ENCODE results near the gene SPAG17. TPM values are rescaled to one million over a fixed set of nuclear protein-coding genes. Genes with fewer than 3 reads are reported as not detected.

Gene SPAG17
- polyA plus RNA-seq, 2 donors = 14.2 to 15.4 TPM

DNA sequence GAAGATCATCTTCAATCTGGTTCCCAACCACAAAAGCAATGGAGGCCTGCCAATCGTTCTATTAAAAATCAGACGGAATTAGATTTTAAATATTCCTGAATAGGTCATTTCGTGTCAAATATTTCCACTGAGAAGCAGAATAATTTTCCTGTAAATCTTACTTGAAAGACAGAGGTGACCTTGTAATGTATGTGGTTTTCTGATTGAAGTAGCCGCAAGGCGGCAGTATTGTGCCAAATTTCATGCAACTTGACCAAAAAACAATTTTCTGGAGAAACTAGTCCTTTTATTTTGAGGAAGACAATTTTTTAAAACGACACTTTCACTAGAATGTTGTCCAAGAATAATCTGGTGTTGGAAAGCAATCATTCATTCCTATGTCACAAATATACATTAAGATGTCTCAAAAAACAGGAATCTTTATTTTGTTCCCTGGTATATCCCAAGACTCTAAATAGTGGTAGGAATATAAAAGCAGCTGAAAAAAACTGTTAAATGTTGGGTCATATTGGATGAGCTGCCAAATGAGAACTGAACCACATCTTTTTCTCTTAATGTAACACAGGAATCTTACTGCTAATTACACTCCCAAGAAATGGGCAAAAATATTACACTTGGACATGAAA is 33.6 kb downstream of the SPAG17 start:
- no peaks in the 10 kb centered on the region for H3K36me3 ChIP-seq (ENCODE audit: control insufficient read depth in 2 of 2, insufficient read depth in 2 of 2, low read length in 1 of 2)
- 1 to 2% methylated on average over 6 of the region's 6 CpGs for WGBS, 2 donors

DNA sequence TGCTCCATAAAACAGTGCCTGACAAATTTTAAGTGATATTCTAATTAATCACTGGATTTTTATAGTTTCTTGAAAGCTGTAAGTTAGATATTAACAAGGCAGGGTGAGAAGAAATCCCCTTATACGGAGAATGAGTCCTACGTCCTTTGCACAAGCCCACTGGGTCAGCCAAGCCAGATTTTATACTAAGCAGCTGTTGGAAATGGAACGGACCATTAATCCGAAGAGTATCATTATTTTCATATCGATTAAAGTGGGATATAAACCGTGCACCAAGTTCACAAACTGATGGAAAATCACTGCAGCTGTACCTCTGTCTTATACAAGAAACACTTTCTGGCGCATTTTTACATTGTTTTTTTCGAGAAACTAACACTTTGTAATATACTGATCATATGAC is 35.2 kb downstream of the SPAG17 start:
- Histone ChIP-seq H3K27me3 (ENCODE audit: control insufficient read depth in 1 of 2, insufficient read depth in 2 of 2, low read length in 2 of 2) (no peaks in the 10 kb centered on the region), H3K4me1 (ENCODE audit: control insufficient read depth in 2 of 2, insufficient read depth in 2 of 2, low read length in 1 of 2) (no peaks in the 10 kb centered on the region), H3K27ac (ENCODE audit: low read depth in 2 of 2, low read length in 1 of 2) (no peak overlapping the region), H3K9me3 (ENCODE audit: control insufficient read depth in 2 of 2, insufficient read depth in 1 of 2, low read depth in 1 of 2, low read length in 1 of 2) (no peaks in the 10 kb centered on the region), H3K36me3 (ENCODE audit: control insufficient read depth in 2 of 2, insufficient read depth in 2 of 2, low read length in 1 of 2) (no peaks in the 10 kb centered on the region), H3K4me3 (ENCODE audit: low read depth in 1 of 2, low read length in 2 of 2) (no peak overlapping the region)
- 80% methylated on average over 8 of the region's 8 CpGs for WGBS, 2 donors

More for the DNA sequence above, 33.6 kb downstream of the SPAG17 start:
- H3K4me1 ChIP-seq (ENCODE audit: control insufficient read depth in 2 of 2, insufficient read depth in 2 of 2, low read length in 1 of 2) = no peaks in the 10 kb centered on the region
- no peaks in the 10 kb centered on the region for H3K9me3 ChIP-seq (ENCODE audit: control insufficient read depth in 2 of 2, insufficient read depth in 1 of 2, low read depth in 1 of 2, low read length in 1 of 2)
- no peaks in the 10 kb centered on the region for H3K27me3 ChIP-seq (ENCODE audit: control insufficient read depth in 1 of 2, insufficient read depth in 2 of 2, low read length in 2 of 2)
- no peak overlapping the region for H3K27ac ChIP-seq (ENCODE audit: low read depth in 2 of 2, low read length in 1 of 2)
- no peak overlapping the region for H3K4me3 ChIP-seq (ENCODE audit: low read depth in 1 of 2, low read length in 2 of 2)

DNA sequence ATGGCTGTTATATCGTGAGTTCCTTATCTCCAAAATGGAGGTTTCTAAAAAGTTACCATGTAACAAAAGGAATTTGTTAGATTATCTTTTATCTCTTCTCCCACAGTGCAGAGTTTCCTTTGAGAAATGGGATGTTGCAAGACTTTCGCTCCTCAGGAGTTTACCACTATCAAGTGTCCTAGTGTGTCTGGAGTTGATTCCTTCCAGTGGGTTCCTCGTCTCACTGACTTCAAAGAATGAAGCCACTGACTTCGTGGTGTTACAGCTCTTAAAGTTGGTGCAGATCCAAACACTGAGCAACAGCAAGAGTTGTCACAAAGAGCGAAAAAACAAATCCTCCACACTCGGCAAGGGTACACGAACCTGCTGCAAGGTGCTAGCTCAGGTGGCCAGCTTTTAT is 37.0 kb downstream of the SPAG17 start:
- WGBS, 2 donors = 70 to 82% methylated on average over 7 of the region's 7 CpGs

DNA sequence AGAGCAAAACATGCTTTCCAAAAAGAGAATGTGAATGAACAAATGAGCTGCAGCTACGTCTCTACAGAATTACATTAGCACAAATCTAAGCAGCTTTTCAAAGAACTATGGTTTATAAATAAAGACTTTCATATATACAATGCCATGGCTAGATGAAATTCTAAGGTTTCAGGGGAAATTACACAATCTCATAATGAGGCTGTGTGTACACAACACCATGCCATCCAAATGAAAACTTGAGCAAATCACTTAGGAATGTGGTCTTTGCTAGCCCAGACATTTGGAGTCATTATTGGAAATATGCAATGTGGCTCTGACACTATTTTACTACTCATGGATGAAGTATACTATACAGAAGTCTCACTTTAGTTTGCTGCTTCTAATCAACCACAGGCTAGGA is 37.5 kb downstream of the SPAG17 start:
- Histone ChIP-seq H3K27ac (ENCODE audit: low read depth in 2 of 2, low read length in 1 of 2) (no peak overlapping the region), H3K4me3 (ENCODE audit: low read depth in 1 of 2, low read length in 2 of 2) (no peak overlapping the region), H3K27me3 (ENCODE audit: control insufficient read depth in 1 of 2, insufficient read depth in 2 of 2, low read length in 2 of 2) (no peaks in the 10 kb centered on the region), H3K4me1 (ENCODE audit: control insufficient read depth in 2 of 2, insufficient read depth in 2 of 2, low read length in 1 of 2) (no peaks in the 10 kb centered on the region), H3K36me3 (ENCODE audit: control insufficient read depth in 2 of 2, insufficient read depth in 2 of 2, low read length in 1 of 2) (no peaks in the 10 kb centered on the region), H3K9me3 (ENCODE audit: control insufficient read depth in 2 of 2, insufficient read depth in 1 of 2, low read depth in 1 of 2, low read length in 1 of 2) (no peaks in the 10 kb centered on the region)
- 22 to 51% methylated on average over 1 of the region's 1 CpG for WGBS, 2 donors

More for the DNA sequence above, 37.0 kb downstream of the SPAG17 start:
- Histone ChIP-seq H3K27me3 (ENCODE audit: control insufficient read depth in 1 of 2, insufficient read depth in 2 of 2, low read length in 2 of 2) (no peaks in the 10 kb centered on the region), H3K9me3 (ENCODE audit: control insufficient read depth in 2 of 2, insufficient read depth in 1 of 2, low read depth in 1 of 2, low read length in 1 of 2) (no peaks in the 10 kb centered on the region), H3K27ac (ENCODE audit: low read depth in 2 of 2, low read length in 1 of 2) (no peak overlapping the region), H3K4me1 (ENCODE audit: control insufficient read depth in 2 of 2, insufficient read depth in 2 of 2, low read length in 1 of 2) (no peaks in the 10 kb centered on the region), H3K36me3 (ENCODE audit: control insufficient read depth in 2 of 2, insufficient read depth in 2 of 2, low read length in 1 of 2) (no peaks in the 10 kb centered on the region), H3K4me3 (ENCODE audit: low read depth in 1 of 2, low read length in 2 of 2) (no peak overlapping the region)

DNA sequence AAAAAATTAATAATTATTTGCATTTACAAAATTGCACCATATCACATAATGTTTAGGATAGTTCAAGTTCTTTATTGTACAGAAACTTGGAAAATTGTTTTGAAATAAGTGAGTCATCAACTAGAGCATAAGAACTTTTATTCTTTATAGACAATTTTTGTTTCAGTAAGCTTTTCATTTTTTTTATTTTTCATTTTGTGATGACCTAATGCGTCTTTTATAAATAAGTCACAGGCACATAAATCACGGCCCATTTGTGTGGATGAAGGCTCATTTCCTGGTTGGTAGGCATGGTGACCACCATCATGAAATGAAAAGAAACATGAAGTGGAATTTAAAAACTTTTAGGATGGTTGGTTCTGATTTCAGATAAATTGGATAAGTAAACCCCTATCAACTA is 39.3 kb downstream of the SPAG17 start:
- H3K36me3 ChIP-seq (ENCODE audit: control insufficient read depth in 2 of 2, insufficient read depth in 2 of 2, low read length in 1 of 2) = no peaks in the 10 kb centered on the region
- no peak overlapping the region for H3K27ac ChIP-seq (ENCODE audit: low read depth in 2 of 2, low read length in 1 of 2)
- H3K4me1 ChIP-seq (ENCODE audit: control insufficient read depth in 2 of 2, insufficient read depth in 2 of 2, low read length in 1 of 2) = no peaks in the 10 kb centered on the region
- no peaks in the 10 kb centered on the region for H3K27me3 ChIP-seq (ENCODE audit: control insufficient read depth in 1 of 2, insufficient read depth in 2 of 2, low read length in 2 of 2)
- WGBS, 2 donors = 90 to 92% methylated on average over 2 of the region's 2 CpGs
- no peak overlapping the region for H3K4me3 ChIP-seq (ENCODE audit: low read depth in 1 of 2, low read length in 2 of 2)
- no peaks in the 10 kb centered on the region for H3K9me3 ChIP-seq (ENCODE audit: control insufficient read depth in 2 of 2, insufficient read depth in 1 of 2, low read depth in 1 of 2, low read length in 1 of 2)

DNA sequence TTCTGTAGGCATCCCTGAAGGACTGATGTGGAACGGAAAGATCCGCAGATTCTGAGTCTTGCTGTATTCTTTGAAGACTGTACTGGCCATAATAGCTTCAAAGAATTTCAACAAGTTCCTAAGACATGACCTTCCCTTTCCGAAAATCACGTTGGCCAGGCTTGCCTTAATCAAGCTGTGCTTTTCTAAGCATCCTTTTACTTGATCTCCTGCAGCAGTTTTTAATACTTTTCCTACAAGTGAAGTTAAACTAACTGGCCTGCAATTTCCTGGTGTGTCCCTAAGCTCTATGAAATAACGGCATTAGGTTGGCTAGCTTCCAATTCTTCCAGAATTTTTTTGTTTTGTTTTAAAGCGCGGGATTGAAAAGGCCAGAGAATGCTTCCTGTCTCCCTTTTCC is 40.3 kb downstream of the SPAG17 start:
- no peaks in the 10 kb centered on the region for H3K36me3 ChIP-seq (ENCODE audit: control insufficient read depth in 2 of 2, insufficient read depth in 2 of 2, low read length in 1 of 2)
- no peaks in the 10 kb centered on the region for H3K9me3 ChIP-seq (ENCODE audit: control insufficient read depth in 2 of 2, insufficient read depth in 1 of 2, low read depth in 1 of 2, low read length in 1 of 2)
- no peak overlapping the region for H3K27ac ChIP-seq (ENCODE audit: low read depth in 2 of 2, low read length in 1 of 2)
- WGBS, 2 donors = 67 to 69% methylated on average over 7 of the region's 7 CpGs
- no peaks in the 10 kb centered on the region for H3K4me1 ChIP-seq (ENCODE audit: control insufficient read depth in 2 of 2, insufficient read depth in 2 of 2, low read length in 1 of 2)
- no peak overlapping the region for H3K4me3 ChIP-seq (ENCODE audit: low read depth in 1 of 2, low read length in 2 of 2)
- no peaks in the 10 kb centered on the region for H3K27me3 ChIP-seq (ENCODE audit: control insufficient read depth in 1 of 2, insufficient read depth in 2 of 2, low read length in 2 of 2)

DNA sequence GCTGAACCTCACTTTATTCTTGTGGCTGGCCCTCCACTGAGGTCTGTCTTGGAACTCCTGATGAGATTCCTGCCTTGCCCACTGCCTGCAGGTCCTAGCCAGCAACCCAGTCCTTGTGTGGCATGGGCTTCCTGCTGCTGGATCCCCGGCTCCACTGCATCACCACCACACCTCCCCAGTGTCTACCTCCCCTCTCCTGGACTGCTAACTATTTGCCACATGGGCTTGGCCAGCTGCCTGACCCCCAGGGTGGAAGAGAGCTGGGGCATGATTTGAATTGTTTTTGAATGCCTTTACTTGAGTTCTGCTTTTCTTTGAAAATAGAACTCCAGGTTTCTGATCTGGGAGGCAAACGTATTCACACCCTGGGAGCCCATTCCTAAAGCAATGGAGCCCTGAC is 41.2 kb downstream of the SPAG17 start:
- 46 to 71% methylated on average over 2 of the region's 2 CpGs for WGBS, 2 donors
- Histone ChIP-seq H3K9me3 (ENCODE audit: control insufficient read depth in 2 of 2, insufficient read depth in 1 of 2, low read depth in 1 of 2, low read length in 1 of 2) (no peaks in the 10 kb centered on the region), H3K27me3 (ENCODE audit: control insufficient read depth in 1 of 2, insufficient read depth in 2 of 2, low read length in 2 of 2) (no peaks in the 10 kb centered on the region), H3K36me3 (ENCODE audit: control insufficient read depth in 2 of 2, insufficient read depth in 2 of 2, low read length in 1 of 2) (no peaks in the 10 kb centered on the region), H3K27ac (ENCODE audit: low read depth in 2 of 2, low read length in 1 of 2) (no peak overlapping the region), H3K4me1 (ENCODE audit: control insufficient read depth in 2 of 2, insufficient read depth in 2 of 2, low read length in 1 of 2) (no peaks in the 10 kb centered on the region), H3K4me3 (ENCODE audit: low read depth in 1 of 2, low read length in 2 of 2) (no peak overlapping the region)

DNA sequence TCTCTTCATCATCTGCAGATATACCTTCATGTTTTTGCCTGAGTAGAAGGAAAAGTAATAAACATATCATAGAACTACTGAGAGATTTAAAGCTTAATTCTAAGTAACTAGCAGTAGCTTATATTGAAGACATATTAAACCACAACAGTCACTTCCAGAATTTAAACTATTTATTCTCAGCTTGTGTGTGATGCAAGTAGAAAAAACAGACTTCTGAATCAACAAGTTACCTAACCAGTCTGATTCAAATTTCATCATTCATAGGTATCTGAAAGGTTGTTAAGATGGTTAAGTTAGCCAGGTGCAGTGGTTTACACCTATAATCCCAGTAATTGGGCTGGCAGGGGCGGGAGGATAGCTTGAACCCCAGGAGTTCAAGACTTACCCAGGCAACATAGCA is 41.9 kb downstream of the SPAG17 start:
- H3K4me1 ChIP-seq (ENCODE audit: control insufficient read depth in 2 of 2, insufficient read depth in 2 of 2, low read length in 1 of 2) = no peaks in the 10 kb centered on the region
- WGBS, 2 donors = 79 to 80% methylated on average over 1 of the region's 1 CpG
- no peaks in the 10 kb centered on the region for H3K36me3 ChIP-seq (ENCODE audit: control insufficient read depth in 2 of 2, insufficient read depth in 2 of 2, low read length in 1 of 2)
- no peak overlapping the region for H3K4me3 ChIP-seq (ENCODE audit: low read depth in 1 of 2, low read length in 2 of 2)
- H3K9me3 ChIP-seq (ENCODE audit: control insufficient read depth in 2 of 2, insufficient read depth in 1 of 2, low read depth in 1 of 2, low read length in 1 of 2) = no peaks in the 10 kb centered on the region
- H3K27me3 ChIP-seq (ENCODE audit: control insufficient read depth in 1 of 2, insufficient read depth in 2 of 2, low read length in 2 of 2) = no peaks in the 10 kb centered on the region
- H3K27ac ChIP-seq (ENCODE audit: low read depth in 2 of 2, low read length in 1 of 2) = no peak overlapping the region

DNA sequence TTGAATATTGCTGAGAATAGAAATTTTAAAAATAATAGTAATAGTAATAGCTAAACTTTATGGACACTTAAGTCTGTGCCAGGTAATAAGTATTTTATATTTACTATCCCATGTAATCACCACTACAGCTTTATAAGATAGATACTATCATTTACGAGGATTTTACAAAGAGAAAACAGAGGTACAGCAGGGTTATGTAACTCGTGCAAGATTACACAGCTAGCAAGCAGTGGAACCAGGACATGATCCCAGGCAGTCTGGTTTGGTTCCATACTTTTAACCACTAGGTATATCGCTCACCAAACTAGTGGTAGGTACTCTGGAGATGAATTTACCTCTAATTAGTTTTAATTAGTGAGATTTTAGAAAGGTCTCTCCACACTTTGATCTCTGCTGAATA is 42.5 kb downstream of the SPAG17 start:
- no peaks in the 10 kb centered on the region for H3K4me1 ChIP-seq (ENCODE audit: control insufficient read depth in 2 of 2, insufficient read depth in 2 of 2, low read length in 1 of 2)
- no peaks in the 10 kb centered on the region for H3K9me3 ChIP-seq (ENCODE audit: control insufficient read depth in 2 of 2, insufficient read depth in 1 of 2, low read depth in 1 of 2, low read length in 1 of 2)
- no peaks in the 10 kb centered on the region for H3K27me3 ChIP-seq (ENCODE audit: control insufficient read depth in 1 of 2, insufficient read depth in 2 of 2, low read length in 2 of 2)
- no peak overlapping the region for H3K4me3 ChIP-seq (ENCODE audit: low read depth in 1 of 2, low read length in 2 of 2)
- no peak overlapping the region for H3K27ac ChIP-seq (ENCODE audit: low read depth in 2 of 2, low read length in 1 of 2)
- no peaks in the 10 kb centered on the region for H3K36me3 ChIP-seq (ENCODE audit: control insufficient read depth in 2 of 2, insufficient read depth in 2 of 2, low read length in 1 of 2)
- whole genome bisulfite sequencing, 2 donors = 68 to 79% methylated on average over 3 of the region's 3 CpGs

DNA sequence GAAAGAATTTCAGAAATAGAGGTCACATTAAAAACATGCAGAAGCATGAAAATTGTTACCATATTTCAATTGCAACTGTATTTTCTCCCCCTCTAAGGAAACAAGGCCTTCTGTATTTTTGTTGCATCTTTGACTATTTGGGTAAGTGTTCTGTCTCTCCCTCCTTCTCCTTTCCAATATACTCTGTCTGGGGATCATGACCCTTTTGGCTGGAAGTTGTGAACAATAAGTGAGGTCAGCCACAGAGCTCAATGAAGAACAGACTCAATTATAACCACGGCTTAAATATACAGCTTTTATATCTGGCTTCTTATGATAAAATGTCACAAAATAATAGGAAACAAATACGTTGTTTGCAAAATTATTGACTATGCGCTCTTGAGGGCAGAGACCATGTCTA is 47.1 kb downstream of the SPAG17 start:
- no peaks in the 10 kb centered on the region for H3K27me3 ChIP-seq (ENCODE audit: control insufficient read depth in 1 of 2, insufficient read depth in 2 of 2, low read length in 2 of 2)
- peaks cover 0 to 2% of the 10 kb centered on the region in 2 donors for H3K9me3 ChIP-seq (ENCODE audit: control insufficient read depth in 2 of 2, insufficient read depth in 1 of 2, low read depth in 1 of 2, low read length in 1 of 2)
- H3K27ac ChIP-seq (ENCODE audit: low read depth in 2 of 2, low read length in 1 of 2) = no peak overlapping the region
- H3K36me3 ChIP-seq (ENCODE audit: control insufficient read depth in 2 of 2, insufficient read depth in 2 of 2, low read length in 1 of 2) = no peaks in the 10 kb centered on the region
- H3K4me3 ChIP-seq (ENCODE audit: low read depth in 1 of 2, low read length in 2 of 2) = no peak overlapping the region
- WGBS, 2 donors = 90 to 91% methylated on average over 3 of the region's 3 CpGs
- H3K4me1 ChIP-seq (ENCODE audit: control insufficient read depth in 2 of 2, insufficient read depth in 2 of 2, low read length in 1 of 2) = no peaks in the 10 kb centered on the region

All from esophagus (tissue), 2 donors.